ENCODE results near the gene IL4I1.

IL4I1 gene

GRCh38 chr19:49931293-49932040 lies 34.8 kb upstream of the IL4I1 start:
- H3K27me3 ChIP-seq (ENCODE audit: insufficient read depth, low read depth, severe bottlenecking) = no peaks in the 10 kb centered on the region
- TF ChIP-seq CTCF (IDR thresholded peaks at IDR 0.05; ENCODE audit: low read depth, low read length) = no peak
- no peak for DNase-seq
- no peak overlapping the region for H3K27ac ChIP-seq
- H3K36me3 ChIP-seq = peaks cover 28% of the 10 kb centered on the region
- no peak overlapping the region for H3K4me3 ChIP-seq (ENCODE audit: low read depth, low read length)
- H3K9me3 ChIP-seq (ENCODE audit: severe bottlenecking) = no peaks in the 10 kb centered on the region

GRCh38 chr19:49930483-49931011 lies 33.9 kb upstream of the IL4I1 start:
- Histone ChIP-seq H3K4me3 (ENCODE audit: low read depth, low read length) (no peak overlapping the region; the same call in 1 of the 2 replicates), H3K9me3 (ENCODE audit: severe bottlenecking) (no peaks in the 10 kb centered on the region), H3K36me3 (peaks cover 37% of the 10 kb centered on the region), H3K27ac (no peak overlapping the region), H3K27me3 (ENCODE audit: insufficient read depth, low read depth, severe bottlenecking) (no peaks in the 10 kb centered on the region)
- no peak for TF ChIP-seq CTCF (IDR thresholded peaks at IDR 0.05; ENCODE audit: low read depth, low read length)
- no peak for DNase-seq

GRCh38 chr19:49929611-49930482 lies 33.2 kb upstream of the IL4I1 start:
- Histone ChIP-seq H3K27me3 (ENCODE audit: insufficient read depth, low read depth, severe bottlenecking) (no peaks in the 10 kb centered on the region), H3K27ac (peak overlapping the region; percentile 100), H3K36me3 (peaks cover 44% of the 10 kb centered on the region), H3K9me3 (ENCODE audit: severe bottlenecking) (no peaks in the 10 kb centered on the region), H3K4me3 (ENCODE audit: low read depth, low read length) (peak overlapping the region; percentile 99)
- TF ChIP-seq CTCF (IDR thresholded peaks at IDR 0.05; ENCODE audit: low read depth, low read length) = no peak
- peak; percentile 97 for DNase-seq

- H3K36me3 ChIP-seq = peaks cover 51% of the 10 kb centered on the region
- TF ChIP-seq CTCF (IDR thresholded peaks at IDR 0.05; ENCODE audit: low read depth, low read length) = no peak
- no peaks in the 10 kb centered on the region for H3K9me3 ChIP-seq (ENCODE audit: severe bottlenecking)
- no peaks in the 10 kb centered on the region for H3K27me3 ChIP-seq (ENCODE audit: insufficient read depth, low read depth, severe bottlenecking)
- peak within 1 kb of the TSS; percentile 99 for H3K4me3 ChIP-seq (ENCODE audit: low read depth, low read length)
- peak; percentile 94 for DNase-seq
- H3K27ac ChIP-seq = peak within 1 kb of the TSS; percentile 100
These were observed 32.5 kb upstream of the IL4I1 start, which contains the start of the genes ATF5 and NUP62 for GRCh38 chr19:49929121-49929610. TSS of gene ATF5 (plus strand) at chr19:49929205. CDS start at chr19:49930851, 1,646 bp downstream. TSS of gene NUP62 (minus strand) at chr19:49929504. CDS start at chr19:49909807, 19,697 bp downstream.

GRCh38 chr19:49927526-49928264 lies 31.0 kb upstream of the IL4I1 start:
- no peak for DNase-seq
- Histone ChIP-seq H3K27me3 (ENCODE audit: insufficient read depth, low read depth, severe bottlenecking) (no peaks in the 10 kb centered on the region), H3K9me3 (ENCODE audit: severe bottlenecking) (no peaks in the 10 kb centered on the region), H3K27ac (peak overlapping the region; percentile 100), H3K36me3 (peaks cover 66% of the 10 kb centered on the region), H3K4me3 (ENCODE audit: low read depth, low read length) (peak overlapping the region; percentile 99)
- TF ChIP-seq CTCF (IDR thresholded peaks at IDR 0.05; ENCODE audit: low read depth, low read length) = no peak
